ENCODE results near the gene C1QA.

The C1QA gene

GRCh38 chr1:22670352-22670975 lies 34.0 kb downstream of the C1QA start:
- H3K27ac ChIP-seq (ENCODE audit: low read length): no peak overlapping the region
- no peak for DNase-seq

GRCh38 chr1:22671999-22672398 lies 35.6 kb downstream of the C1QA start:
- DNase-seq: no peak
- no peak overlapping the region for H2AFZ ChIP-seq (ENCODE audit: low read length)
- H3K4me2 ChIP-seq (ENCODE audit: low read depth, low read length): no peak overlapping the region
- H3K27me3 ChIP-seq (replicated peaks; ENCODE audit: insufficient read depth, low read length): peaks cover 99% of the 10 kb centered on the region
- H4K20me1 ChIP-seq (ENCODE audit: insufficient read depth, low read length): no peaks in the 10 kb centered on the region
- no peaks in the 10 kb centered on the region for H3F3A ChIP-seq (ENCODE audit: insufficient read depth, low read length)
- no peaks in the 10 kb centered on the region for H3K9me3 ChIP-seq (replicated peaks; ENCODE audit: insufficient read depth, low read length)
- TF ChIP-seq EZH2 (optimal IDR thresholded peaks at IDR 0.05; ENCODE audit: low read depth, low read length): no peak
- TF ChIP-seq EZH2phosphoT487 (IDR thresholded peaks at IDR 0.05; ENCODE audit: low read length): no peak
- no peak for TF ChIP-seq CTCF (IDR thresholded peaks at IDR 0.05; ENCODE audit: low read length)
- H3K36me3 ChIP-seq (replicated peaks; ENCODE audit: insufficient read depth, low read length): no peaks in the 10 kb centered on the region
- H3K4me3 ChIP-seq (ENCODE audit: low read length): no peak overlapping the region
- no peak overlapping the region for H3K9ac ChIP-seq (ENCODE audit: low read length)
- H3K27ac ChIP-seq (ENCODE audit: low read length): no peak overlapping the region
- H3K4me1 ChIP-seq (ENCODE audit: low read length): no peaks in the 10 kb centered on the region
- no peaks in the 10 kb centered on the region for H3K79me2 ChIP-seq (ENCODE audit: low read length)
- H3K9me2 ChIP-seq (replicated peaks; ENCODE audit: insufficient read depth, low read length): no peaks in the 10 kb centered on the region

More at GRCh38 chr1:22670352-22670975, 34.0 kb downstream of the C1QA start:
- H3K79me2 ChIP-seq (ENCODE audit: low read length): no peaks in the 10 kb centered on the region
- no peaks in the 10 kb centered on the region for H3K36me3 ChIP-seq (replicated peaks; ENCODE audit: insufficient read depth, low read length)
- no peaks in the 10 kb centered on the region for H4K20me1 ChIP-seq (ENCODE audit: insufficient read depth, low read length)
- H3K9me2 ChIP-seq (replicated peaks; ENCODE audit: insufficient read depth, low read length): no peaks in the 10 kb centered on the region
- H3K4me2 ChIP-seq (ENCODE audit: low read depth, low read length): no peak overlapping the region
- TF ChIP-seq CTCF (IDR thresholded peaks at IDR 0.05; ENCODE audit: low read length) (no peak), EZH2 (optimal IDR thresholded peaks at IDR 0.05; ENCODE audit: low read depth, low read length) (no peak), EZH2phosphoT487 (IDR thresholded peaks at IDR 0.05; ENCODE audit: low read length) (no peak)
- H3K9me3 ChIP-seq (replicated peaks; ENCODE audit: insufficient read depth, low read length): no peaks in the 10 kb centered on the region
- H3K9ac ChIP-seq (ENCODE audit: low read length): no peak overlapping the region
- no peaks in the 10 kb centered on the region for H3K4me1 ChIP-seq (ENCODE audit: low read length)
- H2AFZ ChIP-seq (ENCODE audit: low read length): no peak overlapping the region
- H3K27me3 ChIP-seq (replicated peaks; ENCODE audit: insufficient read depth, low read length): peaks cover 99% of the 10 kb centered on the region
- no peaks in the 10 kb centered on the region for H3F3A ChIP-seq (ENCODE audit: insufficient read depth, low read length)
- no peak overlapping the region for H3K4me3 ChIP-seq (ENCODE audit: low read length)

- H3K9me2 ChIP-seq (replicated peaks; ENCODE audit: insufficient read depth, low read length): no peaks in the 10 kb centered on the region
- H3K9ac ChIP-seq (ENCODE audit: low read length): no peak overlapping the region
- no peaks in the 10 kb centered on the region for H3K79me2 ChIP-seq (ENCODE audit: low read length)
- H3K36me3 ChIP-seq (replicated peaks; ENCODE audit: insufficient read depth, low read length): no peaks in the 10 kb centered on the region
- TF ChIP-seq EZH2phosphoT487 (IDR thresholded peaks at IDR 0.05; ENCODE audit: low read length) (no peak), CTCF (IDR thresholded peaks at IDR 0.05; ENCODE audit: low read length) (peak; percentile 72)
- no peaks in the 10 kb centered on the region for H3F3A ChIP-seq (ENCODE audit: insufficient read depth, low read length)
- H2AFZ ChIP-seq (ENCODE audit: low read length): no peak overlapping the region
- H3K4me3 ChIP-seq (ENCODE audit: low read length): no peak overlapping the region
- peaks cover 94% of the 10 kb centered on the region for H3K27me3 ChIP-seq (replicated peaks; ENCODE audit: insufficient read depth, low read length)
- no peaks in the 10 kb centered on the region for H4K20me1 ChIP-seq (ENCODE audit: insufficient read depth, low read length)
- H3K4me1 ChIP-seq (ENCODE audit: low read length): no peaks in the 10 kb centered on the region
- no peak overlapping the region for H3K27ac ChIP-seq (ENCODE audit: low read length)
- DNase-seq: no peak
- H3K4me2 ChIP-seq (ENCODE audit: low read depth, low read length): no peak overlapping the region
- H3K9me3 ChIP-seq (replicated peaks; ENCODE audit: insufficient read depth, low read length): no peaks in the 10 kb centered on the region
These were observed 37.3 kb downstream of the C1QA start for GRCh38 chr1:22673486-22674409.

Data from MM.1S (cell line).